ENCODE results near the gene CACNA1A.

DNA sequence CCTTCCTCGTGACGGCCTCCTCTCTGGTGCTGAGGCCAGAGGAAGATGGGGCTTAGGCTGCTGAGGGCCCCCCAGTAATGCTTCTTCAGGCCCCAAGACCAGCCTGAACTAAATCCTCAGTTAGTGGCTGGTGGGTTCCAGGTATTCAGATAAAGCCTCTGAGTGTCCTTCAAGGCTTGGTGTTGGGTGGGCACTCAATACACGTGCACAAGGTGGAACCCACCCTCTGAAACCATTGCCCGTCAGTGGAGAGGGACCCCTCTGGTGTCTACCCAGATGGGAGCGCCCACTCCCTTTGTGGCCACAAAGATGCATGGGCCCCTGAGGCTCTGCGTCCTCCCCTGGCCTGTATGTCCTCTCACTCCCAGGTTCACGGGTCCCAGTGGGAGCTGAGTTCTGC is 277.0 kb downstream of the CACNA1A start:
- TF ChIP-seq, protein P1, sequence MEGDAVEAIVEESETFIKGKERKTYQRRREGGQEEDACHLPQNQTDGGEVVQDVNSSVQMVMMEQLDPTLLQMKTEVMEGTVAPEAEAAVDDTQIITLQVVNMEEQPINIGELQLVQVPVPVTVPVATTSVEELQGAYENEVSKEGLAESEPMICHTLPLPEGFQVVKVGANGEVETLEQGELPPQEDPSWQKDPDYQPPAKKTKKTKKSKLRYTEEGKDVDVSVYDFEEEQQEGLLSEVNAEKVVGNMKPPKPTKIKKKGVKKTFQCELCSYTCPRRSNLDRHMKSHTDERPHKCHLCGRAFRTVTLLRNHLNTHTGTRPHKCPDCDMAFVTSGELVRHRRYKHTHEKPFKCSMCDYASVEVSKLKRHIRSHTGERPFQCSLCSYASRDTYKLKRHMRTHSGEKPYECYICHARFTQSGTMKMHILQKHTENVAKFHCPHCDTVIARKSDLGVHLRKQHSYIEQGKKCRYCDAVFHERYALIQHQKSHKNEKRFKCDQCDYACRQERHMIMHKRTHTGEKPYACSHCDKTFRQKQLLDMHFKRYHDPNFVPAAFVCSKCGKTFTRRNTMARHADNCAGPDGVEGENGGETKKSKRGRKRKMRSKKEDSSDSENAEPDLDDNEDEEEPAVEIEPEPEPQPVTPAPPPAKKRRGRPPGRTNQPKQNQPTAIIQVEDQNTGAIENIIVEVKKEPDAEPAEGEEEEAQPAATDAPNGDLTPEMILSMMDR (tag by site-specific recombination; IDR thresholded peaks at IDR 0.05), result no peak
- TF ChIP-seq ZBTB7A (tag by site-specific recombination; IDR thresholded peaks at IDR 0.05; ENCODE audit: low read depth), result no peak

Measured in HEK293 (cell line).